D721Med (cell line): ENCODE data around the gene RIC8A.

Source experiments
- DNase-seq: peaks from one replicate; pipeline ENCODE4 v3.0.0; 2011; ENCODE audit warnings: low spot score; ENCODE audit not compliant: insufficient read length
- FAIRE-seq: peaks from 2 replicates; lab custom pipeline; 2011; peaks lifted over from hg19 to GRCh38; lab: Jason Lieb, UNC
- CTCF ChIP-seq: IDR thresholded peaks from 2 replicates; pipeline ENCODE4 v1.5.1; 2012; ENCODE audit warnings: mild to moderate bottlenecking, control low read depth; ENCODE audit not compliant: insufficient read depth; ENCODE audit errors: missing control alignments

RIC8A gene

GRCh38 chr11:198236-198806, 9.2 kb upstream of the RIC8A start:
- no peak for DNase-seq
- no peak for TF ChIP-seq CTCF
- no peak for FAIRE-seq

GRCh38 chr11:199004-199581, 8.4 kb upstream of the RIC8A start:
- FAIRE-seq = no peak
- DNase-seq = no peak
- TF ChIP-seq CTCF = no peak

GRCh38 chr11:199782-200181, 7.7 kb upstream of the RIC8A start:
- no peak for DNase-seq
- no peak for FAIRE-seq
- no peak for TF ChIP-seq CTCF

GRCh38 chr11:200224-201003, 7.1 kb upstream of the RIC8A start:
- FAIRE-seq (no peak), DNase-seq (no peak)
- no peak for TF ChIP-seq CTCF

- no peak for FAIRE-seq
These were observed 5.5 kb upstream of the RIC8A start for GRCh38 chr11:201966-202365.

GRCh38 chr11:202490-202889, 5.0 kb upstream of the RIC8A start:
- DNase-seq (no peak), FAIRE-seq (no peak)
- TF ChIP-seq CTCF = no peak

More at GRCh38 chr11:201966-202365, 5.5 kb upstream of the RIC8A start:
- no peak for TF ChIP-seq CTCF
- DNase-seq = no peak
